ENCODE measurements around the gene NKD1.

Gene NKD1

DNA sequence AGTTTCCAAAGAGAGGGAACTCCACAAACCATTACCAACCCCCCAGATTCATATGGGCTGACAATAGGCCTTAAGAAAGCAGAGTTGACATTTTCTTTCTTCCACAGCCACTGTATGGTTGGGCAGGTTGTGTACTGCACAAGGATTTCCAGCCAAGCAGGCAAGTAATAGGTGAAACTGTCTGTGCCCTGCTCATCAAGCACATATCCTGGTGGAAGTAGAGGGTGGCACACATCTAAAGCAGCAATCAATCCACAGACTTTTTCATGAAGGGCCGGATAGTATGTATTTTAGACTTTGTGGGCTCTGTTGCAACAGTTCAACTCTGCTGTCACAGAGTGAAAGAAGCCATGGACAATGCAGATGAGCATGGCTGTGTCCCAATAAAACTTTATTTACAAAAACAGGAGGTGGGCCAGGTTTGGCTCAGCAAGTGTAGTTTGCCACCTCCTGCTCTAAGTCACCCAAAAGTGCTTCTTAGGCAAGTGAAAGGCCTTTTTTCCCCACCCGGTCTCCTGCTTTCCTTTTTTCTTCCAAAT lies 69.5 kb downstream of the NKD1 start:
- Histone ChIP-seq H2AFZ (ENCODE audit: low read depth, low read length) (no peak overlapping the region), H2BK120ac (ENCODE audit: low read depth, low read length) (no peak overlapping the region), H2AK5ac (ENCODE audit: low read length, severe bottlenecking) (no peak overlapping the region), H3K27ac (ENCODE audit: low read length, poor library complexity, severe bottlenecking) (no peak overlapping the region), H3K79me1 (replicated peaks; ENCODE audit: low read length, poor library complexity, severe bottlenecking) (no peaks in the 10 kb centered on the region), H3K4me3 (ENCODE audit: insufficient read depth in 1 of 2, low read depth in 1 of 2, low read length in 2 of 2) (no peak overlapping the region), H3K14ac (ENCODE audit: low read length in 2 of 2) (no peak overlapping the region), H3K23ac (ENCODE audit: low read length in 2 of 2) (no peak overlapping the region), H3K27me3 (ENCODE audit: control insufficient read depth in 1 of 2, insufficient read depth in 1 of 2, low read length in 2 of 2) (peaks cover 9 to 33% of the 10 kb centered on the region in 2 experiments), H3K4me1 (ENCODE audit: control insufficient read depth, insufficient read depth, low read depth, low read length) (peaks cover 5% of the 10 kb centered on the region), H3K9me3 (ENCODE audit: control insufficient read depth, low read length) (no peaks in the 10 kb centered on the region), H3K9ac (ENCODE audit: low read length) (no peak overlapping the region), H3K4ac (ENCODE audit: low read depth in 1 of 2, low read length in 2 of 2) (no peak overlapping the region), H3K36me3 (ENCODE audit: control insufficient read depth in 1 of 2, insufficient read depth in 2 of 2, low read depth in 1 of 2, low read length in 2 of 2) (no peaks in the 10 kb centered on the region), H2BK15ac (ENCODE audit: low read depth, poor library complexity, severe bottlenecking) (no peak overlapping the region), H2BK5ac (ENCODE audit: low read depth, low read length, poor library complexity, severe bottlenecking) (no peak overlapping the region), H4K91ac (ENCODE audit: low read length) (no peak overlapping the region), H2BK12ac (ENCODE audit: low read length in 2 of 2) (no peak overlapping the region), H3K4me2 (ENCODE audit: low read length, poor library complexity, severe bottlenecking) (no peak overlapping the region), H3K18ac (ENCODE audit: low read depth in 1 of 2, low read length in 2 of 2) (no peak overlapping the region), H4K8ac (ENCODE audit: low read length) (no peak overlapping the region)
- no peak for DNase-seq
- 92% methylated on average over 2 of the region's 2 CpGs for WGBS

DNA sequence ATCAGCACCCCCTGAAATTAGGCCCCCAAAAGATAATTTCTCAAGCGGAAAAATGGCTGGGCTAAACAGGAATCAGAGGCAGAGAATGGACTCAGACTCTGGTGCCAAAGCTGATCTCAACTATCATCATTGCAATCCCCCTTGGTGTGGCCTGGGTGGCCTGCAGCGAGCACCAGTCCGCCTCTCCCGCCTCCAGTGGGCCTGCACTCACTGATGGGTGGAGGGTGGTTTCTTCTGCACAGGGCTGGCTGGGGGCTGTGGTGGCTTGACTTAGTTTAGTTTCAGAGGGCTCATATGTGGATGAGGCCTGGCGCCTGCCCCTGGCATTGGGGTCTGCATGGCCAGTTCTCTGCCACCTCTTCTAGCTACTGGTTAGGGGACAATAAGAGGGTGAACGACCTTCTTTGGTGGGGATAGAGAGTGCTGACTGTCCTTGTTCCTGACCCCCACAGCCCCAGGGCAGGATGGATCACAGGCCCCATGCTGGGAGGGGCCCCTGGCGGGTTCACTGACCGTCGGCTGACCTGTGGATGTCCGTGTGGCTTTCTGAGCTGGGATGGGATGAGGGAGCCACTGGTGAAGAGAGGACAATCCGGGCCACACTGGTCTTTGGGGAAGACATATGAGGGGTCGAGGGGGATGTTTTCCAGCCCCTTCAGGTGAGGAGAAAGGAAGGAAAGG lies 70.2 kb downstream of the NKD1 start:
- H2BK12ac ChIP-seq (ENCODE audit: low read length in 2 of 2) = no peak overlapping the region
- H3K14ac ChIP-seq (ENCODE audit: low read length in 2 of 2) = no peak overlapping the region
- H3K4me2 ChIP-seq (ENCODE audit: low read length, poor library complexity, severe bottlenecking) = no peak overlapping the region
- peaks cover 5% of the 10 kb centered on the region for H3K4me1 ChIP-seq (ENCODE audit: control insufficient read depth, insufficient read depth, low read depth, low read length)
- no peak overlapping the region for H2BK5ac ChIP-seq (ENCODE audit: low read depth, low read length, poor library complexity, severe bottlenecking)
- peaks cover 8 to 27% of the 10 kb centered on the region in 2 experiments for H3K27me3 ChIP-seq (ENCODE audit: control insufficient read depth in 1 of 2, insufficient read depth in 1 of 2, low read length in 2 of 2)
- no peaks in the 10 kb centered on the region for H3K9me3 ChIP-seq (ENCODE audit: control insufficient read depth, low read length)
- no peak overlapping the region for H3K27ac ChIP-seq (ENCODE audit: low read length, poor library complexity, severe bottlenecking)
- H4K8ac ChIP-seq (ENCODE audit: low read length) = no peak overlapping the region
- H2AFZ ChIP-seq (ENCODE audit: low read depth, low read length) = no peak overlapping the region
- peak overlapping the region in 1 of 2 experiments; percentile 48 for H3K23ac ChIP-seq (ENCODE audit: low read length in 2 of 2)
- no peaks in the 10 kb centered on the region for H3K36me3 ChIP-seq (ENCODE audit: control insufficient read depth in 1 of 2, insufficient read depth in 2 of 2, low read depth in 1 of 2, low read length in 2 of 2)
- H3K9ac ChIP-seq (ENCODE audit: low read length) = no peak overlapping the region
- no peaks in the 10 kb centered on the region for H3K79me1 ChIP-seq (replicated peaks; ENCODE audit: low read length, poor library complexity, severe bottlenecking)
- no peak overlapping the region for H4K91ac ChIP-seq (ENCODE audit: low read length)
- no peak for DNase-seq
- no peak overlapping the region for H3K18ac ChIP-seq (ENCODE audit: low read depth in 1 of 2, low read length in 2 of 2)
- no peak overlapping the region for H3K4ac ChIP-seq (ENCODE audit: low read depth in 1 of 2, low read length in 2 of 2)
- no peak overlapping the region for H3K4me3 ChIP-seq (ENCODE audit: insufficient read depth in 1 of 2, low read depth in 1 of 2, low read length in 2 of 2)
- no peak overlapping the region for H2AK5ac ChIP-seq (ENCODE audit: low read length, severe bottlenecking)
- no peak overlapping the region for H2BK120ac ChIP-seq (ENCODE audit: low read depth, low read length)
- 84% methylated on average over 12 of the region's 12 CpGs for WGBS
- H2BK15ac ChIP-seq (ENCODE audit: low read depth, poor library complexity, severe bottlenecking) = no peak overlapping the region

- Histone ChIP-seq H3K27me3 (ENCODE audit: control insufficient read depth in 1 of 2, insufficient read depth in 1 of 2, low read length in 2 of 2) (peaks cover 0 to 16% of the 10 kb centered on the region in 2 experiments), H2BK5ac (ENCODE audit: low read depth, low read length, poor library complexity, severe bottlenecking) (no peak overlapping the region), H3K4me2 (ENCODE audit: low read length, poor library complexity, severe bottlenecking) (no peak overlapping the region), H3K4me1 (ENCODE audit: control insufficient read depth, insufficient read depth, low read depth, low read length) (peaks cover 5% of the 10 kb centered on the region), H3K9ac (ENCODE audit: low read length) (no peak overlapping the region), H3K27ac (ENCODE audit: low read length, poor library complexity, severe bottlenecking) (no peak overlapping the region), H3K4me3 (ENCODE audit: insufficient read depth in 1 of 2, low read depth in 1 of 2, low read length in 2 of 2) (no peak overlapping the region), H3K23ac (ENCODE audit: low read length in 2 of 2) (no peak overlapping the region), H3K14ac (ENCODE audit: low read length in 2 of 2) (no peak overlapping the region), H3K36me3 (ENCODE audit: control insufficient read depth in 1 of 2, insufficient read depth in 2 of 2, low read depth in 1 of 2, low read length in 2 of 2) (no peaks in the 10 kb centered on the region), H3K9me3 (ENCODE audit: control insufficient read depth, low read length) (no peaks in the 10 kb centered on the region), H2AFZ (ENCODE audit: low read depth, low read length) (no peak overlapping the region), H3K18ac (ENCODE audit: low read depth in 1 of 2, low read length in 2 of 2) (no peak overlapping the region), H2BK12ac (ENCODE audit: low read length in 2 of 2) (no peak overlapping the region), H4K8ac (ENCODE audit: low read length) (no peak overlapping the region), H3K4ac (ENCODE audit: low read depth in 1 of 2, low read length in 2 of 2) (no peak overlapping the region), H4K91ac (ENCODE audit: low read length) (no peak overlapping the region), H2AK5ac (ENCODE audit: low read length, severe bottlenecking) (no peak overlapping the region), H2BK120ac (ENCODE audit: low read depth, low read length) (no peak overlapping the region), H2BK15ac (ENCODE audit: low read depth, poor library complexity, severe bottlenecking) (no peak overlapping the region), H3K79me1 (replicated peaks; ENCODE audit: low read length, poor library complexity, severe bottlenecking) (no peaks in the 10 kb centered on the region)
- no peak for DNase-seq
- WGBS = 86% methylated on average over 9 of the region's 10 CpGs
Measured at GRCh38 chr16:50619702-50620491, 71.7 kb downstream of the NKD1 start.

Measured in mesenchymal stem cell (in vitro differentiated cells and primary cell).